A549 (cell line): ENCODE measurements around the gene DYNC1I1.

Source experiments
- CBX8 ChIP-seq: fragments of 200-600 bp; sonication (generic); IDR thresholded peaks from 2 replicates; pipeline ENCODE4 v1.6.1; 2016
- CEBPB ChIP-seq, 2 experiments: fragments of >200 bp in 1 of 2; sonication (Bioruptor Twin) in 1 of 2; formaldehyde crosslinking in 1 of 2; IDR thresholded peaks; 2 replicates each; pipeline ENCODE4 v1.6.1; 2012 to 2016
- EP300 ChIP-seq, 2 experiments: fragments of >200 bp; sonication (Bioruptor Twin); formaldehyde crosslinking; IDR thresholded peaks; 2 replicates in 1 of 2; 3 replicates in 1 of 2; pipeline ENCODE4 v1.6.1; 2016 to 2017
- JUN ChIP-seq, 2 experiments: fragments of >200 bp; sonication (Bioruptor Twin); formaldehyde crosslinking; IDR thresholded peaks; 2 replicates in 1 of 2; 3 replicates in 1 of 2; pipeline ENCODE4 v1.6.1; 2016 to 2017
- MAFK ChIP-seq: fragments of 450-650 bp; IDR thresholded peaks from 2 replicates; pipeline ENCODE4 v1.6.1; 2014; ENCODE audit not compliant: partially characterized antibody
- MAZ ChIP-seq: fragments of 150-350 bp; IDR thresholded peaks from 2 replicates; pipeline ENCODE4 v1.6.1; 2014; ENCODE audit warnings: antibody characterized with exemption, low read depth, low read length, borderline replicate concordance
- POLR2A ChIP-seq: IDR thresholded peaks from 2 replicates; pipeline ENCODE4 v1.6.1; 2012; ENCODE audit warnings: mild to moderate bottlenecking, low read length
- RAD21 ChIP-seq, 2 experiments: fragments of >200 bp in 1 of 2; sonication (Bioruptor Twin) in 1 of 2; formaldehyde crosslinking in 1 of 2; IDR thresholded peaks in 1 of 2; conservative IDR thresholded peaks in 1 of 2; 2 replicates in 1 of 2; 3 replicates in 1 of 2; pipeline ENCODE4 v1.6.1; 2012 to 2018; ENCODE audit warnings: inconsistent platforms in 1 of 2
- SMC3 ChIP-seq: fragments of >200 bp; sonication (Bioruptor Twin); formaldehyde crosslinking; IDR thresholded peaks from 3 replicates; pipeline ENCODE4 v1.6.1; 2018; ENCODE audit warnings: inconsistent platforms
- SREBF2 ChIP-seq: fragments of 450-650 bp; IDR thresholded peaks from 2 replicates; pipeline ENCODE4 v1.6.1; 2014; ENCODE audit warnings: mild to moderate bottlenecking, moderate library complexity
- TF ChIP-seq, protein P1 (sequence below): fragments of >200 bp; sonication (Bioruptor Twin); formaldehyde crosslinking; IDR thresholded peaks from 3 replicates; pipeline ENCODE4 v1.5.1; 2016

- no peak for TF ChIP-seq EP300 (IDR thresholded peaks at IDR 0.05)
- no peak for TF ChIP-seq CEBPB (IDR thresholded peaks at IDR 0.05)
- no peak for TF ChIP-seq POLR2A
- TF ChIP-seq, protein P1, sequence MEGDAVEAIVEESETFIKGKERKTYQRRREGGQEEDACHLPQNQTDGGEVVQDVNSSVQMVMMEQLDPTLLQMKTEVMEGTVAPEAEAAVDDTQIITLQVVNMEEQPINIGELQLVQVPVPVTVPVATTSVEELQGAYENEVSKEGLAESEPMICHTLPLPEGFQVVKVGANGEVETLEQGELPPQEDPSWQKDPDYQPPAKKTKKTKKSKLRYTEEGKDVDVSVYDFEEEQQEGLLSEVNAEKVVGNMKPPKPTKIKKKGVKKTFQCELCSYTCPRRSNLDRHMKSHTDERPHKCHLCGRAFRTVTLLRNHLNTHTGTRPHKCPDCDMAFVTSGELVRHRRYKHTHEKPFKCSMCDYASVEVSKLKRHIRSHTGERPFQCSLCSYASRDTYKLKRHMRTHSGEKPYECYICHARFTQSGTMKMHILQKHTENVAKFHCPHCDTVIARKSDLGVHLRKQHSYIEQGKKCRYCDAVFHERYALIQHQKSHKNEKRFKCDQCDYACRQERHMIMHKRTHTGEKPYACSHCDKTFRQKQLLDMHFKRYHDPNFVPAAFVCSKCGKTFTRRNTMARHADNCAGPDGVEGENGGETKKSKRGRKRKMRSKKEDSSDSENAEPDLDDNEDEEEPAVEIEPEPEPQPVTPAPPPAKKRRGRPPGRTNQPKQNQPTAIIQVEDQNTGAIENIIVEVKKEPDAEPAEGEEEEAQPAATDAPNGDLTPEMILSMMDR: no peak
- TF ChIP-seq CBX8: no peak
- no peak for TF ChIP-seq RAD21 (conservative IDR thresholded peaks at IDR 0.05 in 1 of 2, IDR thresholded peaks at IDR 0.05 in 1 of 2)
- TF ChIP-seq MAZ: no peak
- TF ChIP-seq SMC3: no peak
- TF ChIP-seq JUN (IDR thresholded peaks at IDR 0.05): no peak
- no peak for TF ChIP-seq MAFK
- no peak for TF ChIP-seq SREBF2
These were observed 178.3 kb downstream of the DYNC1I1 start for GRCh38 chr7:95950698-95951097.
